SH-SY5Y (cell line): ENCODE data around the gene NUDT2.

Experiments used
- GATA2 ChIP-seq: IDR thresholded peaks from 2 replicates; pipeline ENCODE4 v1.6.1; 2011; ENCODE audit warnings: mild to moderate bottlenecking, low read depth, low read length
- GATA3 ChIP-seq: IDR thresholded peaks from 2 replicates; pipeline ENCODE4 v1.6.1; 2011; ENCODE audit warnings: low read depth, mild to moderate bottlenecking, low read length, moderate library complexity

GRCh38 chr9:34374339-34374738, 45.0 kb downstream of the NUDT2 start:
- TF ChIP-seq GATA2 (no peak), GATA3 (no peak)
